ENCODE measurements around the gene PWWP2B.

Gene PWWP2B

GRCh38 chr10:132370426-132371340 lies 26.3 kb upstream of the PWWP2B start:
- Histone ChIP-seq H3K4me1 (ENCODE audit: control insufficient read depth in 5 of 5, insufficient read depth in 5 of 5, low read length in 5 of 5) (peaks cover 0 to 6% (median 3%) of the 10 kb centered on the region in 5 donors), H3K27ac (ENCODE audit: low read depth, low read length) (no peak overlapping the region), H3K36me3 (ENCODE audit: control insufficient read depth in 5 of 5, insufficient read depth in 5 of 5, low read length in 5 of 5) (peaks cover 8 to 19% (median 14%) of the 10 kb centered on the region in 5 donors), H3K9me3 (ENCODE audit: control insufficient read depth in 5 of 5, low read length in 5 of 5) (peaks cover 0 to 4% (median 0%) of the 10 kb centered on the region in 5 donors), H3K27me3 (ENCODE audit: control insufficient read depth in 5 of 5, insufficient read depth in 4 of 5, low read length in 5 of 5) (no peaks in the 10 kb centered on the region), H3K9ac (ENCODE audit: low read length in 5 of 5) (no peak overlapping the region), H3K4me3 (ENCODE audit: low read depth in 1 of 5, low read length in 5 of 5) (no peak overlapping the region)

- Histone ChIP-seq H3K27ac (ENCODE audit: low read depth, low read length) (no peak overlapping the region), H3K27me3 (ENCODE audit: control insufficient read depth in 5 of 5, insufficient read depth in 4 of 5, low read length in 5 of 5) (no peaks in the 10 kb centered on the region), H3K9me3 (ENCODE audit: control insufficient read depth in 5 of 5, low read length in 5 of 5) (peaks cover 0 to 4% (median 0%) of the 10 kb centered on the region in 5 donors), H3K4me1 (ENCODE audit: control insufficient read depth in 5 of 5, insufficient read depth in 5 of 5, low read length in 5 of 5) (peaks cover 0 to 7% (median 3%) of the 10 kb centered on the region in 5 donors), H3K36me3 (ENCODE audit: control insufficient read depth in 5 of 5, insufficient read depth in 5 of 5, low read length in 5 of 5) (peaks cover 2 to 10% (median 5%) of the 10 kb centered on the region in 5 donors), H3K4me3 (ENCODE audit: low read depth in 1 of 5, low read length in 5 of 5) (no peak overlapping the region), H3K9ac (ENCODE audit: low read length in 5 of 5) (no peak overlapping the region)
These were observed 25.3 kb upstream of the PWWP2B start for GRCh38 chr10:132371641-132372081.

- Histone ChIP-seq H3K4me3 (ENCODE audit: low read depth in 1 of 5, low read length in 5 of 5) (no peak overlapping the region), H3K4me1 (ENCODE audit: control insufficient read depth in 5 of 5, insufficient read depth in 5 of 5, low read length in 5 of 5) (peaks cover 0 to 7% (median 3%) of the 10 kb centered on the region in 5 donors), H3K27ac (ENCODE audit: low read depth, low read length) (no peak overlapping the region), H3K9me3 (ENCODE audit: control insufficient read depth in 5 of 5, low read length in 5 of 5) (peaks cover 0 to 4% (median 0%) of the 10 kb centered on the region in 5 donors), H3K9ac (ENCODE audit: low read length in 5 of 5) (no peak overlapping the region), H3K27me3 (ENCODE audit: control insufficient read depth in 5 of 5, insufficient read depth in 4 of 5, low read length in 5 of 5) (no peaks in the 10 kb centered on the region), H3K36me3 (ENCODE audit: control insufficient read depth in 5 of 5, insufficient read depth in 5 of 5, low read length in 5 of 5) (peaks cover 0 to 3% (median under 1%) of the 10 kb centered on the region in 5 donors)
These were observed 24.4 kb upstream of the PWWP2B start for GRCh38 chr10:132372516-132373095.

GRCh38 chr10:132373241-132373955 lies 23.6 kb upstream of the PWWP2B start:
- H3K9me3 ChIP-seq (ENCODE audit: control insufficient read depth in 5 of 5, low read length in 5 of 5): peaks cover 0 to 4% (median 0%) of the 10 kb centered on the region in 5 donors
- no peak overlapping the region for H3K9ac ChIP-seq (ENCODE audit: low read length in 5 of 5)
- H3K27ac ChIP-seq (ENCODE audit: low read depth, low read length): no peak overlapping the region
- peaks cover 0 to 2% (median 0%) of the 10 kb centered on the region in 5 donors for H3K36me3 ChIP-seq (ENCODE audit: control insufficient read depth in 5 of 5, insufficient read depth in 5 of 5, low read length in 5 of 5)
- H3K27me3 ChIP-seq (ENCODE audit: control insufficient read depth in 5 of 5, insufficient read depth in 4 of 5, low read length in 5 of 5): no peaks in the 10 kb centered on the region
- H3K4me1 ChIP-seq (ENCODE audit: control insufficient read depth in 5 of 5, insufficient read depth in 5 of 5, low read length in 5 of 5): peaks cover 0 to 7% (median 3%) of the 10 kb centered on the region in 5 donors
- no peak overlapping the region for H3K4me3 ChIP-seq (ENCODE audit: low read depth in 1 of 5, low read length in 5 of 5)

GRCh38 chr10:132374176-132374575 lies 22.8 kb upstream of the PWWP2B start:
- Histone ChIP-seq H3K27ac (ENCODE audit: low read depth, low read length) (no peak overlapping the region), H3K4me1 (ENCODE audit: control insufficient read depth in 5 of 5, insufficient read depth in 5 of 5, low read length in 5 of 5) (peaks cover 0 to 7% (median 3%) of the 10 kb centered on the region in 5 donors), H3K36me3 (ENCODE audit: control insufficient read depth in 5 of 5, insufficient read depth in 5 of 5, low read length in 5 of 5) (peaks cover 0 to 2% (median 0%) of the 10 kb centered on the region in 5 donors), H3K4me3 (ENCODE audit: low read depth in 1 of 5, low read length in 5 of 5) (no peak overlapping the region), H3K27me3 (ENCODE audit: control insufficient read depth in 5 of 5, insufficient read depth in 4 of 5, low read length in 5 of 5) (no peaks in the 10 kb centered on the region), H3K9ac (ENCODE audit: low read length in 5 of 5) (no peak overlapping the region), H3K9me3 (ENCODE audit: control insufficient read depth in 5 of 5, low read length in 5 of 5) (peaks cover 0 to 4% (median 0%) of the 10 kb centered on the region in 5 donors)

GRCh38 chr10:132374612-132375011 lies 22.4 kb upstream of the PWWP2B start:
- H3K4me1 ChIP-seq (ENCODE audit: control insufficient read depth in 5 of 5, insufficient read depth in 5 of 5, low read length in 5 of 5): peaks cover 0 to 7% (median 3%) of the 10 kb centered on the region in 5 donors
- H3K9ac ChIP-seq (ENCODE audit: low read length in 5 of 5): no peak overlapping the region
- peaks cover 0 to 2% (median 0%) of the 10 kb centered on the region in 5 donors for H3K36me3 ChIP-seq (ENCODE audit: control insufficient read depth in 5 of 5, insufficient read depth in 5 of 5, low read length in 5 of 5)
- H3K9me3 ChIP-seq (ENCODE audit: control insufficient read depth in 5 of 5, low read length in 5 of 5): peaks cover 0 to 4% (median 0%) of the 10 kb centered on the region in 5 donors
- no peaks in the 10 kb centered on the region for H3K27me3 ChIP-seq (ENCODE audit: control insufficient read depth in 5 of 5, insufficient read depth in 4 of 5, low read length in 5 of 5)
- H3K27ac ChIP-seq (ENCODE audit: low read depth, low read length): no peak overlapping the region
- no peak overlapping the region for H3K4me3 ChIP-seq (ENCODE audit: low read depth in 1 of 5, low read length in 5 of 5)

GRCh38 chr10:132375116-132375794 lies 21.7 kb upstream of the PWWP2B start:
- Histone ChIP-seq H3K4me1 (ENCODE audit: control insufficient read depth in 5 of 5, insufficient read depth in 5 of 5, low read length in 5 of 5) (peaks cover 0 to 7% (median 3%) of the 10 kb centered on the region in 5 donors), H3K27ac (ENCODE audit: low read depth, low read length) (no peak overlapping the region), H3K9ac (ENCODE audit: low read length in 5 of 5) (no peak overlapping the region), H3K9me3 (ENCODE audit: control insufficient read depth in 5 of 5, low read length in 5 of 5) (peaks cover 0 to 4% (median 0%) of the 10 kb centered on the region in 5 donors), H3K36me3 (ENCODE audit: control insufficient read depth in 5 of 5, insufficient read depth in 5 of 5, low read length in 5 of 5) (peaks cover 0 to 2% (median 0%) of the 10 kb centered on the region in 5 donors), H3K27me3 (ENCODE audit: control insufficient read depth in 5 of 5, insufficient read depth in 4 of 5, low read length in 5 of 5) (no peaks in the 10 kb centered on the region), H3K4me3 (ENCODE audit: low read depth in 1 of 5, low read length in 5 of 5) (no peak overlapping the region)

GRCh38 chr10:132375795-132376297 lies 21.2 kb upstream of the PWWP2B start:
- H3K36me3 ChIP-seq (ENCODE audit: control insufficient read depth in 5 of 5, insufficient read depth in 5 of 5, low read length in 5 of 5): peaks cover 0 to 2% (median 0%) of the 10 kb centered on the region in 5 donors
- no peak overlapping the region for H3K9ac ChIP-seq (ENCODE audit: low read length in 5 of 5)
- peaks cover 0 to 7% (median 3%) of the 10 kb centered on the region in 5 donors for H3K4me1 ChIP-seq (ENCODE audit: control insufficient read depth in 5 of 5, insufficient read depth in 5 of 5, low read length in 5 of 5)
- no peaks in the 10 kb centered on the region for H3K27me3 ChIP-seq (ENCODE audit: control insufficient read depth in 5 of 5, insufficient read depth in 4 of 5, low read length in 5 of 5)
- peaks cover 0 to 4% (median 0%) of the 10 kb centered on the region in 5 donors for H3K9me3 ChIP-seq (ENCODE audit: control insufficient read depth in 5 of 5, low read length in 5 of 5)
- H3K27ac ChIP-seq (ENCODE audit: low read depth, low read length): no peak overlapping the region
- no peak overlapping the region for H3K4me3 ChIP-seq (ENCODE audit: low read depth in 1 of 5, low read length in 5 of 5)

- Histone ChIP-seq H3K9ac (ENCODE audit: low read length in 5 of 5) (no peak overlapping the region), H3K36me3 (ENCODE audit: control insufficient read depth in 5 of 5, insufficient read depth in 5 of 5, low read length in 5 of 5) (peaks cover 0 to 2% (median 0%) of the 10 kb centered on the region in 5 donors), H3K4me1 (ENCODE audit: control insufficient read depth in 5 of 5, insufficient read depth in 5 of 5, low read length in 5 of 5) (peaks cover 0 to 7% (median 3%) of the 10 kb centered on the region in 5 donors), H3K4me3 (ENCODE audit: low read depth in 1 of 5, low read length in 5 of 5) (no peak overlapping the region), H3K9me3 (ENCODE audit: control insufficient read depth in 5 of 5, low read length in 5 of 5) (peaks cover 0 to 4% (median 0%) of the 10 kb centered on the region in 5 donors), H3K27me3 (ENCODE audit: control insufficient read depth in 5 of 5, insufficient read depth in 4 of 5, low read length in 5 of 5) (no peaks in the 10 kb centered on the region), H3K27ac (ENCODE audit: low read depth, low read length) (no peak overlapping the region)
These were observed 20.6 kb upstream of the PWWP2B start for GRCh38 chr10:132376394-132376851.
